ENCODE measurements around the gene HELZ. TPM values are rescaled to one million over a fixed set of nuclear protein-coding genes. Genes with fewer than 3 reads are reported as not detected.
"Not testable (repeated sequence)": the region's sequence is repeated elsewhere in the genome, so short reads cannot be mapped to it uniquely, and the experiment has no call there.

Gene HELZ
- polyA plus RNA-seq, 3 donors, result 27.8 to 31.0 (median 28.2) TPM

DNA sequence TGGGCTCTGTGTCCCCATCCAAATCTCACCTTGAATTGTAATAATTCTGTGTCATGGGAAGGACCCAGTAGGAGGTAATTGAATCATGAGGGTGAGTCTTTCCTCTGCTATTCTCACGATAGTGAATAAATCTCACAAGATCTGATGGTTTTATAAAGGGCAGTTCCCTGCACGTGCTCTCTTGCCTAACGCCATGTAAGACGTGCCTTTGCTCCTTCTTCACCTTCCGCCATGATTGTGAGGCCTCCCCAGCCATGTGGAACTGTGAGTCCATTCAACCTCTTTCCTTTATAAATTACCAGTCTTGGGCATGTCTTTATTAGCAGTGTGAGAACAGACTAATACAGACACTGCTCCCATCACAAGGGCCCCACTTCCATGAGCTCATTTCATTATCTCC lies 203.9 kb downstream of the HELZ start:
- not testable (repeated sequence) for DNase-seq (ENCODE audit: low read depth in 3 of 3, low spot score in 2 of 3)

DNA sequence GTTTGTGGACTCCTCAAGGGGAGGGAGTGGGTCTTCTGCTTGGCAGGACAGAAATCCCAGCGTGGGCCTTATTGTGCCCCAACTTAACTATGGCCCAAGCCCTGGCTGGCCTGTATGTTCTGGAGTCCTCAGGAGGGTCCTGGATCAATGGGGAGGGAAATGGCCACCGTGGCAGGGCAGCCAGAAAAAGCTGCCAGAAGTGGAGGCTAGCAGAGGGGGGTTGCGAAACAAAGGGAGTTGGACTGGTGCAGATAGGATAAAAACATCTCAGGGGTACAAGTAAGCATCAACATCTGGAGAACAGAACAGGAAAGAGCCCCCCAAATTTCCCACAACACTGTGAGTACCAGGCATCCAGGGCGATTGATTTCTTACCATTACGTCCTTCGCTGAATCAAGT lies 204.3 kb downstream of the HELZ start:
- DNase-seq (ENCODE audit: low read depth in 3 of 3, low spot score in 2 of 3), result no peak

DNA sequence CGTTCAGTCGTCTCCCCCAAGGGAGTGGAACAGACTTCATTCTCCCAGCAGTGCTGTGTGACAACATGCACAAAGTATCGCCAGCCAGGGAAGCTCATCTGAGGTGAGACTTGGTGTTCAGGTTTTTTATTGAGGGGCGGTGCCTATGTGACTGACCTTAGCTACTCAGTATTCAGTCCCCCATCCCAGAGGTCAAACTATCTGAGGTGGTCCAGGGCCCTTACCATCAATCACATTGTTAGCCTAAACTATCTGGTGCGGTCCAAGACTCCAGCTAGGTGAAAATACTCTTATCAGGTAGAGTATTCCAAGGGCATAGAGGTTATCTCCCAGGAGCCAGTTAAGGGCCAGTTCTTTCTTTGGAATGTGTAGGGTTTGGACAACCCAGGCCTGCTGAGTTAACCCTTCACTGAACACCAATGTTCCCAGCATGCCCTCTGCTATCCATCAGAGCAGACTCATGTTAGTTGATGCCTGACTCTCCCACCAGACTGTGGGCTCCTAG lies 206.1 kb downstream of the HELZ start:
- no peak for DNase-seq (ENCODE audit: low read depth in 3 of 3, low spot score in 2 of 3)

DNA sequence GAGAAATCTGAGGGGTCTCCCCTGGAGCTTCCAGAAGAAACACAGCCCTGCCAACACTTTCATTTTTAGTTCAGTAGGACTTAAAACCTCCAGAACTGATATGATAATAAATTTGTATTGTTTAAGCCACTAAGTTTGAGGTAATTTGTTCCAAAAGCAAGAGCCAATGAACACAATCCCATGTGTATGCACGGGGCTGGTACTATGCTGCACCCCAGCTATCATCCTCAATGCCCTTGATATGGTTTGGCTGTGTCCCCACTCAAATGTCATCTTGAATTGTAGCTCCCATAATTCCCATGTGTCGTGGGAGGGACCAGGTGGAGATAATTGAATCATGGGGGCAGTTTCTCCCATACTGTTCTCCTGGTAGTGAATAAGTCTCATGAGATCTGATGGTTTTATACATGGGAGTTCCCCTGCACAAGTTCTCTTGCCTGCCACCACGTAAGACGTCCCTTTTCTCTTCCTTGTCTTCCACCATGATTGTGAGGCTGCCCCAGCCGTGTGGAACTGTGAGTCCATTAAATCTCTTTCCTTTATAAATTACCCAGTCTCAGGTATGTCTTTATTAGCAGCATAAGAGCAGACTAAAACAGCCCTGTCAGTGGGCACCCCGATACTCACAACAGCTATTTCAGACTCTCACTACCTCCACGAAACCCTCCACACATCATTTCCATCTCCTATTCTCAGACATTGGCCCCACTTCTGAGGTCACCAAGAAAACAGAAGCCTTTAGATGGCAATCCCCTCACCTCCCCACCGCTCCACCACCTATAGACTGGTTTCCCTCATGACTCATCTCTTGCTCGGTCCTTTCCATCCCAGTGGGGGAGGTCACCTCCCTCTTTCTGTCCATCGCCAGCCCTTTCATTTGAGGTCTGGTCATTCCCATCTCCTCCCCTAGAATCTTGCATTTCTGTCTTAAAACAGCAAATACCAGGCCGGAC lies 209.6 kb downstream of the HELZ start:
- DNase-seq (ENCODE audit: low read depth in 3 of 3, low spot score in 2 of 3), result no peak

DNA sequence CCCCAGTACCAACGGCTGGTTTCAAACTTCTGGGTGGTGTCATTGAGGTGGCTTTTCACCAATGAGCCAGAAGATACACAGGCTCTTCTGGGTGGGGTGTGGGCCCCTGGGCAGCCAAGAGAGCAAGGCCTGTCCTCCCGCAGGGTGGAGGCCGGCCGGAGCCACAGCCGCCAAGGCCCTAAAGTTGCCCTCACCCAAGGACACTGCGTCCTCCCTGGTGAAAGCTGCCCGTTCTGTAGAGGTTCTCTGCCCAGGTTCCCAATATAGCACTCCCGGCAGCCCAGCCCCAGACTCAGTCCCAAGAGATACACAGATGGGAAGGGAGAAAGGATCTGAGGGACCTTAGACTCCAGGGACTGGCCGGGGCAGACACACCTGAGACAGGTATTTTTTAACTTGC lies 211.4 kb downstream of the HELZ start:
- DNase-seq (ENCODE audit: low read depth in 3 of 3, low spot score in 2 of 3), result no peak

DNA sequence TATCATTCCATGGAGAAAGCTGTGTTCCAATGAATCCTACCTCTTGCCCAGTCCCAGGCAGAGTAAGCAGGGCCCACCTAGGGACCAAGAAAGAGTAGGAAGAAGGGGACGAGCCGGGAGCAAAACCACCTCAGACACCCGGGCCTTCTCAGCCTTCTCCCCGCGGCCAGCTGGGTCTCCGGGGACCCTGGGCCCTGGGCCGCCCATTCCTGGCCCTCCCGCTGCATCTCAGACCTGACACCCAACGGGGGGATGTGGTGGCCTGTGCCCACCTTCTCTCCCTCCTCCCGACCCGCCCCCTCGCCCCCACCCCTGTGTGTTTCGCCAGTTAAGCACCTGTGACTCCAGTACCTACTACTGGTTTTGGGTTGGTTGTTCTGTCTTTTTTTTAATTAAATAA lies 212.0 kb downstream of the HELZ start:
- DNase-seq (ENCODE audit: low read depth in 3 of 3, low spot score in 2 of 3), result no peak

DNA sequence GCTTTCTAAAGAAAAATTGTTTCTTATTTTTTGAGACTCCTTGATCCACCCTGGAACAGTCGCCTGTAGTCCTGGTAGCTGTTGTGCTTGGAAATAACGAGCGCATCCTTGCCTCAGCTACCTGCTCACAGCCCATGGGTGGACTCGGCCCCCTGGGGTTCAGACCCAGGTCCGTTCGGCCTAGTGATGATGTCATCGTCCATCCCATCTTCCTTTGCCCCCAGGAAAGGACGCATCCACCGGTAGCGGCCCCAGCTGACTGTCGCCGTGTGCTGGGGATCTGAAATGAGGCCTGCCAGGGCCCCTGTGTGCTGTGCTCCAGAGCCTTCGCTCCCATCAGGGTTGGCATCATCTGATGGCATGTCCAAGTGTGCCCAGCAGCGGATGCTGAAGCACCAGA lies 212.6 kb downstream of the HELZ start:
- DNase-seq (ENCODE audit: low read depth in 3 of 3, low spot score in 2 of 3), result no peak

DNA sequence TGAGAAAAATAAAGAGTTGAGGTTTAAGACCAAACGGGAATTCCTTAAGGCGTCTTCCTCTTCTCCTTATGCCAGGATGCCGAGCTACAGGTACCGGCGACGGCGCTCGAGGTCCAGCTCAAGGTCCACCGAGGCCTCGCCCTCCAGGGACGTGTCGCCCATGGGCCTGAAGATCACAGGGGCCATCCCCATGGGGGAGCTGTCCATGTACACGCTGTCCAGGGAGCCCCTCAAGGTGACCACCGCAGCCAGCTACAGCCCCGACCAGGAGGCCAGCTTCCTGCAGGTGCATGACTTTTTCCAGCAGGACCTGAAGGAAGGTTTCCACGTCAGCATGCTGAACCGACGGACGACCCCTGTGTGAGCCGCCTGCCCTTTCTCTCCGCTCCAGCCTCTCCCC lies 214.4 kb downstream of the HELZ start:
- DNase-seq (ENCODE audit: low read depth in 3 of 3, low spot score in 2 of 3), result no peak

DNA sequence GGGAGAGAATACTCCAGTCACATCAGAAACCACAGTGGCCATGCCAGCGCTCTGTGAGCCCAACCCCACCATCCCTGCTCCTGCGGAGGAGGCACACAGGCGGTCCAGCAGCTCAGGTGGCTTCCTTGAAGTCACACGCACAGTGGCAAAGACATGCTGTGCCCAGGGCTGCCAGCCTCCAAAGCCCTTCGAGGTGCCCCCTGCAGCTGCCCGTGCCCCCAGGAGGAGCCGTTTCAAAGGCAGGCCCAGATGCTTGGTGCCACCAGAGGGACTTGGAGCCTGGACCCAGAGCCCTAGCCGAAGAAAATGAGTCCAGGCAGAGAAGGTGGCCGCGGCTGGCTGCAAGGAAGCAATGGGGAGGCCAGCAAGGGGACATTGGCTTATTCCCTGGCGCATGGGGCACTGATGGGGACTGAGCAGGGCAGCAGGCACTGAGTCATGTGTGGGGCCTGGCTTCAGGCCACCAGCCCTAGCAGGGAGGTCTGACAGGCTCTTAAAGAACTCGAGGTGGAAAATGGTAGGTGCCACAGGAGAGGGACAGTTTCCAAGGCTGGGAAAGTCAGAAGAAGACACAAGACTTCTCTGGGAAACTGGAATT lies 217.9 kb downstream of the HELZ start:
- no peak for DNase-seq (ENCODE audit: low read depth in 3 of 3, low spot score in 2 of 3)

DNA sequence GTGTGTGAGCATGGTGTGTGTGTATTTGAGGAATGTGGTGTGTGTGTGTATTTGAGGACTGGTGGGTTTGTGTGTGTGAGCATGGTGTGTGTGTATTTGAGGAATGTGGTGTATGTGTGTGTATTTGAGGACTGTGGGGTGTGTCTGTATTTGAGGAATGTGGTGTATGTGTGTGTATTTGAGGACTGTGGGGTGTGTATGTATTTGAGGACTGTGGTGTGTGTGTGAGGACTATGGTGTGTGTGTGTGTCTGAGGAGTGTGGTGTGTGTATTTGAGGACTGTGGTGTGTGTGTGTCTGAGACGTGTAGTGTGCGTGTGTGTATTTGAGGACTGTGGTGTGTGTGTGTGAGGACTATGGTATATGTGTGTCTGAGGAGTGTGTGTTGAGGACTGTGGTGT lies 218.7 kb downstream of the HELZ start:
- DNase-seq (ENCODE audit: low read depth in 3 of 3, low spot score in 2 of 3), result no peak

DNA sequence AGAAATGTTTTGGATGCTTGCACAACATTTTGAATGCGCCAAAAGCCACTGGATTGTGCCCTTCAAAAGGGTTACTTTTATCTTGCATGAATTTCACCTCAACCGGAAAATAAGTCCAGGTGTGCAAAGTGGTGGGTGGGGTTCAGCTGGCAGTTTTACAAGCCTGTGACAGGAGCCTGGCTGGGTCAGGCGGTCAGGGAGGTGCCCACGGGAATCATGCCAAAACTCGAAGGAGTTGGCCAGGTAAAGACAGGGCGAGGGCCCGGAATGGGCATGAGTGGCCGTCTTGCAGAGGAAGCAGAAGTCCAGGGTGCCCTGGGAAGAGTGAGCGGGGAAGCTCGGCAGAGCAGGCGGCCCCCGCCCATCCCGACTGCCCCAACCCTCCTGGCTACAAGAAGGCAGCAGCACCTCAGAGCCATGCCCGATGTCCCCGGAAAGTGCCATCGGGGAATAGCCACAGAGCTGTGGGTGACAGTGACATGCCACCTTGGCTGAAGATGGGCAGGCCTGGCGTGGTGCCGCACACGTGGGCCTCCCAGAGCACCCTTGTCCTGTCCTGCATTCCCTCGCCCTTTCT lies 219.7 kb downstream of the HELZ start:
- no peak for DNase-seq (ENCODE audit: low read depth in 3 of 3, low spot score in 2 of 3)

DNA sequence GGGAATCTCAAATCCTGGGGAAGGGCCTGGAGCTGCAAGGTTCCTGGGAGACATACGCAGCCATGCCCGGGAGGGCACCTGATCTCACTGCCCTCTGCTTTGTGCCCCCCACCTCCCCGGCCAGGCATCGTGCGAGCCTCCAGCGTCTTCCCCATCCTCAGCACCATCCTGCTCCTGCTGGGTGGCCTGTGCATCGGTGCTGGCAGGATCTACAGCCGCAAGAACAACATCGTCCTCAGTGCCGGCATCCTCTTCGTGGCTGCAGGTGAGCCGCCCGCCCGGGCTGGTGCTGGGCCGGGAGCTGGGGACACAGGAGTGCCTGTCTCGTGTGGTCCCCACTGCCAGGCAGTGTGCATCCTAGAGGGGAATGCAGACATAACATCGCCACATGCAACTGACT lies 220.3 kb downstream of the HELZ start:
- DNase-seq (ENCODE audit: low read depth in 3 of 3, low spot score in 2 of 3), result no peak

DNA sequence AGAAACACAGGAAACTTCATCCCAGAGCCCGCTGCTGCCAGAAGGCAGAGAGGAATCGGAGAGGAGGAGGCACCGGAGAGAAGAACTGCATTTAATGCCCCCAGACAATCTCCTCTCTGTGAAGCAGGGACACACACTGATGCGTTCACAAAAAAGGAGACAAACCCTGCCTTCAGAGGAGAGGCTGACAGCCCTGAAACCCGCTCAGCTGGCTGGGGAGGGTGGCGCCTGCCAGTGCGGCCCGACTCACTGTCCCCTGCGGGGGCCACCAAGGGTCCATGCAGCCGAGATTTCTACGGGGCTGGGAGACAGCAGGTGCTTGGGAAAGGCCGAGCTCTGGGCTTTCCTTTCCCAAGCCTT lies 222.6 kb downstream of the HELZ start:
- DNase-seq (ENCODE audit: low read depth in 3 of 3, low spot score in 2 of 3), result no peak

DNA sequence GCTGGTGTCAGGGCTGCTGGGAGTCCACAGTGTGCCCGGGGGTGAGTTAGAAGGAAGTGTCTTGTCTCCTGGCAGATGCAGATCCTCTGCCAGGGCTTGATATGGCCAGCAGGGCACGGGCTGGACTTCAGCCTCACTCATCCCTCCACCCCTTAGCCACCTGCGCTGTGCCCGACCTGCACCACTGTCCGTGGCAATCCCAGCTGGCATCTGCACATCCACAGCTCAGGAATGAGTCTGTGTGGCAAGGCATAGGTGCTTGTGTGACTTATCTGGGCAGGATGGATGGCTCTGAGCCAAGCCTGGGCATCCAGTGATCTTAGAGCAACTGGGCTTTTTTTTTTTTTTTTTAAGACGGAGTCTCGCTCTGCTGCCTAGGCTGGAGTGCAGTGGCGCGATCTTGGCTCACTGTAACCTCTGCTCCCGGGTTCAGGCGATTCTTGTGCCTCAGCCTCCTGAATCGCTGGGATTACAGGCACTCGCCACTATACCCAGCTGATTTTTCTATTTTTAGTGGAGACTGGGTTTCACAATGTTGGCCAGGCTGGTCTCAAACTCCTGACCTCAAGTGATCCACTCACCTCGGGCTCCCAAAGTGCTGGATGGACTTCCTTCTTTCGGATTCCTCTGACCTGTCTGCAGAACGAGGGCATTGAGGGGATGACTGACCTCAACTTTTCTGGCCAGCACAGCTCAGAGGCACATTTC lies 223.1 kb downstream of the HELZ start:
- no peak for DNase-seq (ENCODE audit: low read depth in 3 of 3, low spot score in 2 of 3)

DNA sequence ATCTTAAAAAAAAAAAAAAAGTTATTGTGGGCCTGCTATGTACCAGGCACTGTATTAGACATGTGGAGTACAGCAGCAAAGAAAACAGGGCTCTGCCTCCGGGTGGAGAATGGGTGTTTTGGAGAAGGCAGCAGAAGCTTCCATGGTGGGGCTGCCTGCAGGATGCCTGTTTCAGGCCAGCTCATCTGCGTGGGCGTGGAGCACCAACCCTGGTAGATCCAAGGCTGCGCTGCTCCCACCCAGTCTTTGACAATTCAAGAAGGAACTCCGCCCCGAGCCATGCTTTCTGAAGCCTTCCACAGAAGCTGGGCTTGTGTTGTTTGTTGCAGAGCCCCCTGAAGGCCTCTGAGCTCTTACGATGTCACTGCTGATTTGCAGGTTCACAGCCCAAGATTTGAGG lies 223.8 kb downstream of the HELZ start:
- no peak for DNase-seq (ENCODE audit: low read depth in 3 of 3, low spot score in 2 of 3)

Other genes with a start within 250 kb of the HELZ start
- not detected for gene CACNG1, start 200.6 kb downstream of the HELZ start, polyA plus RNA-seq (ENCODE audit: insufficient read length in 3 of 3)
- gene PSMD12, start 121.4 kb upstream of the HELZ start, polyA plus RNA-seq (ENCODE audit: insufficient read length in 3 of 3), result 10 to 100 TPM; 45.9 to 48.3 (median 46.4) TPM
- gene PITPNC1, start 132.1 kb upstream of the HELZ start, polyA plus RNA-seq (ENCODE audit: insufficient read length in 3 of 3), result 10 to 100 TPM; 25.7 to 27.6 (median 27.3) TPM

All from right renal cortex interstitium (tissue), 3 donors.